Loucy (cell line): ENCODE measurements around the gene TECTA.

Source experiments
- EZH2phosphoT487 ChIP-seq: fragments of 200-600 bp; IDR thresholded peaks from 2 replicates; pipeline ENCODE4 v1.6.1; 2018; ENCODE audit warnings: antibody characterized with exemption, mild to moderate bottlenecking, moderate library complexity, borderline replicate concordance
- TF ChIP-seq, protein P1 (sequence below): fragments of 200-600 bp; sonication (generic); conservative IDR thresholded peaks from 2 replicates; pipeline ENCODE4 v1.5.1; 2014; ENCODE audit warnings: mild to moderate bottlenecking, antibody characterized with exemption, low read length

GRCh38 chr11:121238956-121239355, 137.9 kb downstream of the TECTA start:
- TF ChIP-seq, protein P1, sequence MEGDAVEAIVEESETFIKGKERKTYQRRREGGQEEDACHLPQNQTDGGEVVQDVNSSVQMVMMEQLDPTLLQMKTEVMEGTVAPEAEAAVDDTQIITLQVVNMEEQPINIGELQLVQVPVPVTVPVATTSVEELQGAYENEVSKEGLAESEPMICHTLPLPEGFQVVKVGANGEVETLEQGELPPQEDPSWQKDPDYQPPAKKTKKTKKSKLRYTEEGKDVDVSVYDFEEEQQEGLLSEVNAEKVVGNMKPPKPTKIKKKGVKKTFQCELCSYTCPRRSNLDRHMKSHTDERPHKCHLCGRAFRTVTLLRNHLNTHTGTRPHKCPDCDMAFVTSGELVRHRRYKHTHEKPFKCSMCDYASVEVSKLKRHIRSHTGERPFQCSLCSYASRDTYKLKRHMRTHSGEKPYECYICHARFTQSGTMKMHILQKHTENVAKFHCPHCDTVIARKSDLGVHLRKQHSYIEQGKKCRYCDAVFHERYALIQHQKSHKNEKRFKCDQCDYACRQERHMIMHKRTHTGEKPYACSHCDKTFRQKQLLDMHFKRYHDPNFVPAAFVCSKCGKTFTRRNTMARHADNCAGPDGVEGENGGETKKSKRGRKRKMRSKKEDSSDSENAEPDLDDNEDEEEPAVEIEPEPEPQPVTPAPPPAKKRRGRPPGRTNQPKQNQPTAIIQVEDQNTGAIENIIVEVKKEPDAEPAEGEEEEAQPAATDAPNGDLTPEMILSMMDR = no peak
- TF ChIP-seq EZH2phosphoT487 = no peak
